GM12864 (cell line): ENCODE measurements around the gene NVL.
"Not testable (repeated sequence)": the region's sequence is repeated elsewhere in the genome, so short reads cannot be mapped to it uniquely, and the experiment has no call there.

Experiments
- DNase-seq: peaks from one replicate; pipeline ENCODE4 v3.0.0-alpha.2; 2011; ENCODE audit warnings: low read depth
- H3K4me3 ChIP-seq: 2 replicates; pipeline ENCODE4 v1.5.1; 2011; ENCODE audit warnings: mild to moderate bottlenecking, low read depth, low read length, control low read depth
- TF ChIP-seq, protein P1 (sequence below): IDR thresholded peaks from 2 replicates; pipeline ENCODE4 v1.5.1; 2011; ENCODE audit warnings: low read depth, mild to moderate bottlenecking, moderate library complexity, low read length, control low read depth, inconsistent platforms; ENCODE audit errors: missing control alignments

Gene NVL

DNA sequence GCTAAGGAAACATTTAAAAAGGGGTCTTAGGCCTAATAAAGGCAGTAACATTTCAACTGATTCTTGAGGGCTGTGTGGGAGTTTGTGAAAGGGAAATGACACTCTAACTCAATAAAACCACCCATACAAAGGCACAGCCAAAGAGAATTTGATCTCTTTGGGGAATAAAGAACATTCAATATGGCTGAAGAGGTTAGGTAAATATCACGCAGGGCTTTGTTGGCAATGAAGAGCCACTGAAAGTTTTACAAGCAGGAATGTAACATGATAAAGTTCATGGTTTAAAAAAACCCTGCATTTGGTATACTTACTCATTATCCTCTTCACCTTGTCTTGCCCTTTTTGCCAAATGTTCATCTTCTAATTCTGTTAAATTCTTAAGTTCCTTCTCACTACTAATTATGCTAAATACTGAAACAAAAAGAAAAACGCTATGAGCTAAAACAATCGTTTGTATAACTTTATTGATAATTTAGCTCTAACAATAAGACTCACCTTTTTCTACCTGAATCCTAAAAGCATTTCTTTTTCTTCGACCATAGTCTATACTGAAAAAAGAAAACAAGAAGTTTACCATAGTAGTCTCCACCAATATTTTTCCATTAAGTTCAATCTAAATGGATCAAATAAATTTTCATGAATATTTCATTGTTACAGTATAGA is 12.5 kb downstream of the NVL start:
- no peak for DNase-seq
- TF ChIP-seq, protein P1, sequence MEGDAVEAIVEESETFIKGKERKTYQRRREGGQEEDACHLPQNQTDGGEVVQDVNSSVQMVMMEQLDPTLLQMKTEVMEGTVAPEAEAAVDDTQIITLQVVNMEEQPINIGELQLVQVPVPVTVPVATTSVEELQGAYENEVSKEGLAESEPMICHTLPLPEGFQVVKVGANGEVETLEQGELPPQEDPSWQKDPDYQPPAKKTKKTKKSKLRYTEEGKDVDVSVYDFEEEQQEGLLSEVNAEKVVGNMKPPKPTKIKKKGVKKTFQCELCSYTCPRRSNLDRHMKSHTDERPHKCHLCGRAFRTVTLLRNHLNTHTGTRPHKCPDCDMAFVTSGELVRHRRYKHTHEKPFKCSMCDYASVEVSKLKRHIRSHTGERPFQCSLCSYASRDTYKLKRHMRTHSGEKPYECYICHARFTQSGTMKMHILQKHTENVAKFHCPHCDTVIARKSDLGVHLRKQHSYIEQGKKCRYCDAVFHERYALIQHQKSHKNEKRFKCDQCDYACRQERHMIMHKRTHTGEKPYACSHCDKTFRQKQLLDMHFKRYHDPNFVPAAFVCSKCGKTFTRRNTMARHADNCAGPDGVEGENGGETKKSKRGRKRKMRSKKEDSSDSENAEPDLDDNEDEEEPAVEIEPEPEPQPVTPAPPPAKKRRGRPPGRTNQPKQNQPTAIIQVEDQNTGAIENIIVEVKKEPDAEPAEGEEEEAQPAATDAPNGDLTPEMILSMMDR = no peak
- H3K4me3 ChIP-seq = no peak overlapping the region

DNA sequence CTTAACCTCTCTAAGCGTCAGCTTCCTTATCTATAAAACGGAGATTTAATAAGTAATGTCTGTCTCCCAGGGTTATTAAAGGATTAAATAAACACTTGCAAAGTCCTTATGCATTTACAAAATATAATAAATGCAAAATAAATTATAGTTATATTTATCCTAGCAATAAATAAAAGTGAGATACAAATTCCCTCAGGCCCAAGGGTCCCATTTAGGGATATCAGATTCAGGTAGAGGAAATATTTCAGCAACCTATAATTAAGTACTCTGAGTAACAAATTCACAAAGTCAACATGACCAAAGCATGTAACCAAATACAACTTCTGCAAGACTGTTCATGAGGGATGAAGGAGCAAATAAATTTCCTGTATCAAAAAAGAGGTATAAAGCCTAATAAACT is 17.9 kb downstream of the NVL start:
- H3K4me3 ChIP-seq = no peak overlapping the region
- no peak for DNase-seq
- TF ChIP-seq, protein P1 = no peak

DNA sequence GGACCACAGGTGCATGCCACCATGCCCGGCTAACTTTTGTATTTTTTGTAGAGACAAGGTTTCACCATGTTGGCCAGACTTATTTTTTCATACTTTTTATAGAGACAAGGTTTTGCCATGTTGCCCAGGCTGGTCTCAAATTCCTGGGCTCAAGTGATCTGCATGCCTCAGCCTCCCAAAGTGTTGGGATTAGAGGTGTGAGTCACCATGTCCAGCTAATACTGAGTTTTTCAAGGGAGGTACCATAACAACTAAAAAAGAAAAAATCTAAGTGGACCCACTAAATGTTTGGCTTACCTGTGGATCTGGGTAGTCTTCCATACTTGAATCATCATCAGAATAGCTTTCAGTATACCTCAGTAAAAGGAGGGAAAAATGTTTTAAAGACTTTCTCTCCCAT is 18.5 kb downstream of the NVL start:
- not testable (repeated sequence) for DNase-seq

DNA sequence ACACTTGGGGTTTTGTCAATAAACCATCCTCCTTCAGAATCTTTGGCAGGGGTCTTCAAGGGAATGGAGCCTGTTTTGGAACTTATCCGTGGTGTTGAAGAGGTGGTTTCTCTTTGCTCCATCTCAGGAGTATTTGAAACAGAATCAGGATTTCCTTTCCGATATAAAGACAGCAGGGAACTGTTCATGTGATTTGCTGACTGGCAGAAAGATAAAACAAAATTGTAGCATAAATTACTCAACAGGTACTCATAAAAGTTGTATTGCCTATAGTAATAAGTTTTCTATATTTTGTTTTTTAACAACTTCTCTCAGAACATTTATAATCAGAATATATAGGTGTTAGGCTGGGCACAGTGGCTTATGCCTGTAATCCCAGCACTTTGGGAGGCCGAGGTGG is 21.9 kb downstream of the NVL start:
- H3K4me3 ChIP-seq = no peak overlapping the region
- DNase-seq = no peak
- TF ChIP-seq, protein P1 = no peak

More for the DNA sequence above, 18.5 kb downstream of the NVL start:
- H3K4me3 ChIP-seq = not testable (repeated sequence)

DNA sequence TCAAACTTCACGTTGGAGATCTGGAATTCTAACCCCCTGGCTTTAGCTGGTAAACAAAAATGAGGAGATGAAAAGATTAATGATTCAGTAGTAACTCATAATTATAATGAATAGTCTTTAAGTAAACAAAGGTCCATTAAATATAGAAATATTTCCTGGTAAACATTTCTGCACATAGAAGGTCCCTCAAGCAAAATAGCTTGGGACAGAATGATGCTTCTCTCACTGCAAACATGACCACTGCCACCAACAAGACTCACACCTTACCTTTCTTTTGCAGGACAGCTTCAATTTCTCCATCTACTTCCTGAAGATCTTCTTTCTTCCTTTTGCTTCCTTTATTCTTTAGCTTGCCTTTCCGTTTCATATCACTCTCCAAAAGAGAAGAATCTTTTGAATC is 25.2 kb downstream of the NVL start:
- H3K4me3 ChIP-seq = no peak overlapping the region
- TF ChIP-seq, protein P1 = no peak
- no peak for DNase-seq

DNA sequence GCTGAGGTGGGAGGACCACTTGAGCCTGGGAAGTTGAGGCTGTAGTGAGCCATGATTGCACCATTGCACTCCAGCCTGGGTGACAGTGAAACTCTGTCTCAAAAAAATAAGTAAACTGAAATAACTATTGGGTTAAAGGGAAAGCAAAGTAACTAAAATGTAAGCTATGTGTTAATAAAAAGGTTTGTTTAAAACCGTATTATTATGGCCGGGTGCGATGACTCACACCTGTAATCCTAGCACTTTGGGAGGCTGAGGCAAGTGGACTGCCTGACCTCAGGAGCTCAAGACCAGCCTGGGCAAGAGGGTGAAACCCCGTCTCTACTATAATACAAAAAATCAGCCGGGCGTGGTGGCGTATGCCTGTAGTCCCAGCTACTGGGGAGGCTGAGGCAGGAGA is 27.0 kb downstream of the NVL start:
- TF ChIP-seq, protein P1 = no peak
- no peak overlapping the region for H3K4me3 ChIP-seq
- DNase-seq = no peak

DNA sequence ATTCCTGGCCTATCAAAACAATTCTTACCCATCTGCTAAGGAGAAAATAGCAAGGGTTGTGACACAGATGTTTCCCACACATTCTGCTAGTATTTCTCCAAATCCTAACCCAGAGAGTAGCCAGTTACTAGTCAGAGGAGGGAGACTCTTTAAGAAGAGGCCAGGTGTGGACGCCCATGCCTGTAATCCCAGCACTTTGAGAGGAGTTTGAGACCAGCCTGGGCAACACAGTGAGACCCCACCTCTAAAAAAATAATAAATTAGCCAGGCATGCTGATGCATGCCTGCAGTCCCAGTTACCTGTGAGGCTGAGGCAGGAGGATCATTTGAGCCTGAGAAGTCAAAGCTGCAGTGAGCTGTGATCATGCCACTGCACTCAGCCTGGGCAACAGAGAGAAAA is 28.6 kb downstream of the NVL start:
- no peak for DNase-seq
- TF ChIP-seq, protein P1 = no peak
- H3K4me3 ChIP-seq = no peak overlapping the region
